HTR-8/SVneo (cell line): ENCODE measurements around the gene APBA2.

Source experiments
- DNase-seq: peaks from one replicate; pipeline ENCODE4 v3.0.0; 2011; ENCODE audit warnings: low spot score, mixed read lengths; ENCODE audit not compliant: insufficient read length
- FAIRE-seq: peaks from 2 replicates; lab custom pipeline; 2011; peaks lifted over from hg19 to GRCh38; lab: Jason Lieb, UNC

APBA2 gene

GRCh38 chr15:28991236-28992171, 105.7 kb downstream of the APBA2 start:
- FAIRE-seq (no peak), DNase-seq (no peak)

- FAIRE-seq (no peak), DNase-seq (no peak)
Observed at GRCh38 chr15:28992336-28992864, 106.6 kb downstream of the APBA2 start.

GRCh38 chr15:28993051-28993719, 107.4 kb downstream of the APBA2 start:
- DNase-seq (no peak), FAIRE-seq (no peak)

- DNase-seq = no peak
- FAIRE-seq = no peak
Observed at GRCh38 chr15:28993720-28994053, 107.9 kb downstream of the APBA2 start.

GRCh38 chr15:28994142-28994830, 108.5 kb downstream of the APBA2 start:
- FAIRE-seq (no peak), DNase-seq (no peak)

- no peak for DNase-seq
- FAIRE-seq = no peak
Observed at GRCh38 chr15:28994831-28995596, 109.2 kb downstream of the APBA2 start.

- DNase-seq = no peak
- FAIRE-seq = no peak
Observed at GRCh38 chr15:28995705-28996104, 109.9 kb downstream of the APBA2 start.

- DNase-seq = no peak
- no peak for FAIRE-seq
Observed at GRCh38 chr15:28996289-28996688, 110.5 kb downstream of the APBA2 start.

- DNase-seq = no peak
- no peak for FAIRE-seq
Observed at GRCh38 chr15:28996953-28997352, 111.2 kb downstream of the APBA2 start.

GRCh38 chr15:28997791-28998190, 112.0 kb downstream of the APBA2 start:
- FAIRE-seq = no peak

GRCh38 chr15:28998511-28998910, 112.7 kb downstream of the APBA2 start:
- FAIRE-seq = no peak
- no peak for DNase-seq

More at GRCh38 chr15:28997791-28998190, 112.0 kb downstream of the APBA2 start:
- DNase-seq = no peak

GRCh38 chr15:29003191-29003839, 117.5 kb downstream of the APBA2 start:
- DNase-seq (no peak), FAIRE-seq (no peak)

- no peak for DNase-seq
- no peak for FAIRE-seq
Observed at GRCh38 chr15:29003840-29004233, 118.1 kb downstream of the APBA2 start.

GRCh38 chr15:29005931-29006330, 120.2 kb downstream of the APBA2 start:
- no peak for FAIRE-seq
- no peak for DNase-seq

- no peak for DNase-seq
- FAIRE-seq = no peak
Observed at GRCh38 chr15:29008846-29009245, 123.1 kb downstream of the APBA2 start.

- FAIRE-seq = no peak
- DNase-seq = no peak
Observed at GRCh38 chr15:29012097-29012496, 126.3 kb downstream of the APBA2 start.

GRCh38 chr15:29014493-29014892, 128.7 kb downstream of the APBA2 start:
- FAIRE-seq (no peak), DNase-seq (no peak)

GRCh38 chr15:29016518-29016917, 130.7 kb downstream of the APBA2 start:
- FAIRE-seq = no peak

GRCh38 chr15:29018120-29018805, 132.5 kb downstream of the APBA2 start:
- FAIRE-seq = no peak
- no peak for DNase-seq

More at GRCh38 chr15:29016518-29016917, 130.7 kb downstream of the APBA2 start:
- no peak for DNase-seq
